ENCODE data around the gene PPIL4.

The PPIL4 gene

DNA sequence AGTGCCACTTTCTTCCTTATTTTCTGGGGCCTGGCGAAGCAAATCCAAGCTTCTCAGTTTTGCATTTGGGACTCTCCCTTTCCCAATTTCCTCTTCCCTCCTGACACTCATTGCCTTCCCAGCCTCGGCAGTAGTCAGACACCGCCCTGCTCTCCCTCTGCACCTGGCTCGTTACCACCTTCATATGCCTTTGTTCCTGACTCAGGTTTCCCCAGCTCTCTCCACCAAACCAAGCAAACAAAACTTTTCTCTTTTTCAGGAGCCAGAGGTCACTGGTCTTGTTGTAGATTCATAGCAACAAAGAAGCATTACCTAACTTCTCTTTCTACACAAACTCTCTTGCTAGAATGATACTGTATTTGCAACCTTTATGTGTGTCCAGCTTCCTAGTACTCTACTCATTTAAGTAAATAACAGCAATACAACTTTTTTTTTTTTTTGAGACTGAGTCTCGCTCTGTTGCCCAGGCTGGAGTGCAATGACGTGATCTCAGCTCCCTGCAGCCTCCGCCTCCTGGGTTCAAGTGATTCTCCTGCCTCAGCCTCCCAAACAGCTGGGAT is 52.0 kb downstream of the PPIL4 start:
- Histone ChIP-seq H3K27ac (no peak overlapping the region), H3K79me2 (ENCODE audit: insufficient read depth, low read depth) (no peaks in the 10 kb centered on the region), H3K27me3 (ENCODE audit: insufficient read depth, low read depth) (no peaks in the 10 kb centered on the region), H3K36me3 (ENCODE audit: insufficient read depth) (no peaks in the 10 kb centered on the region), H3K4me3 (IDR thresholded peaks at IDR 0.05; ENCODE audit: insufficient read depth, low read depth, low read length) (no peak overlapping the region), H3K4me1 (ENCODE audit: low read depth, poor library complexity, severe bottlenecking) (peaks cover 5% of the 10 kb centered on the region), H3K9ac (no peak overlapping the region), H3K4me2 (no peak overlapping the region), H2AFZ (ENCODE audit: low read depth) (no peak overlapping the region), H4K20me1 (ENCODE audit: insufficient read depth) (no peaks in the 10 kb centered on the region)
- TF ChIP-seq, protein P1, sequence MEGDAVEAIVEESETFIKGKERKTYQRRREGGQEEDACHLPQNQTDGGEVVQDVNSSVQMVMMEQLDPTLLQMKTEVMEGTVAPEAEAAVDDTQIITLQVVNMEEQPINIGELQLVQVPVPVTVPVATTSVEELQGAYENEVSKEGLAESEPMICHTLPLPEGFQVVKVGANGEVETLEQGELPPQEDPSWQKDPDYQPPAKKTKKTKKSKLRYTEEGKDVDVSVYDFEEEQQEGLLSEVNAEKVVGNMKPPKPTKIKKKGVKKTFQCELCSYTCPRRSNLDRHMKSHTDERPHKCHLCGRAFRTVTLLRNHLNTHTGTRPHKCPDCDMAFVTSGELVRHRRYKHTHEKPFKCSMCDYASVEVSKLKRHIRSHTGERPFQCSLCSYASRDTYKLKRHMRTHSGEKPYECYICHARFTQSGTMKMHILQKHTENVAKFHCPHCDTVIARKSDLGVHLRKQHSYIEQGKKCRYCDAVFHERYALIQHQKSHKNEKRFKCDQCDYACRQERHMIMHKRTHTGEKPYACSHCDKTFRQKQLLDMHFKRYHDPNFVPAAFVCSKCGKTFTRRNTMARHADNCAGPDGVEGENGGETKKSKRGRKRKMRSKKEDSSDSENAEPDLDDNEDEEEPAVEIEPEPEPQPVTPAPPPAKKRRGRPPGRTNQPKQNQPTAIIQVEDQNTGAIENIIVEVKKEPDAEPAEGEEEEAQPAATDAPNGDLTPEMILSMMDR (conservative IDR thresholded peaks at IDR 0.05; ENCODE audit: low read depth, low read length) = no peak

DNA sequence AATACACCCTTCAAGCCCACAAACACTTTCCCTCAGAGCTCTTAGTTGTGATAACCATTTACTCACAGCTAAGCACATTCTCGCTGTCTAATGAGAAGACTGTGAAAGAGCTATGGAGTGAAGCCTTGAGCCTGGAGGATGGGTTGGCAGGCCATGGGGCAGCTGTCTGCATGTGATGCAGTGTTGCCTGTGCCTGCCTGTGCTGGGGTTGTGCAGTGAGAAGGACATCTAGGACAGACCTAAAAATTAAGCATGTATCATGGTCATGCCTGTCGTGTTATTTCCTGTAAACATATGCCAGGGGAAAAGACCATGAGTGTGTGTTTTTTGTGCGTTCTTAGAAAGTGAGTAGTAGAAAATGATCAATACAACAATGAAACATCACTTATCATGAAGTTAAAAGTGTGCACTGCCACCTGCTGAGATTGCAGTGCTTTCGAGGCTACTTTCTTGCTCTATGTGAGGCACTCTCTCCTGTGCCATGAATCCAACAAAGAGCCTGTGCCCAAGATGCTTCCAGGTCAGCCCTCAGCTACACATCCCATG is 53.0 kb downstream of the PPIL4 start:
- Histone ChIP-seq H2AFZ (ENCODE audit: low read depth) (no peak overlapping the region), H3K27me3 (ENCODE audit: insufficient read depth, low read depth) (no peaks in the 10 kb centered on the region), H3K4me1 (ENCODE audit: low read depth, poor library complexity, severe bottlenecking) (peaks cover 5% of the 10 kb centered on the region), H3K9ac (no peak overlapping the region), H3K36me3 (ENCODE audit: insufficient read depth) (no peaks in the 10 kb centered on the region), H4K20me1 (ENCODE audit: insufficient read depth) (no peaks in the 10 kb centered on the region), H3K27ac (no peak overlapping the region), H3K4me2 (no peak overlapping the region), H3K79me2 (ENCODE audit: insufficient read depth, low read depth) (no peaks in the 10 kb centered on the region), H3K4me3 (IDR thresholded peaks at IDR 0.05; ENCODE audit: insufficient read depth, low read depth, low read length) (no peak overlapping the region)
- TF ChIP-seq, protein P1 (conservative IDR thresholded peaks at IDR 0.05; ENCODE audit: low read depth, low read length) = no peak

DNA sequence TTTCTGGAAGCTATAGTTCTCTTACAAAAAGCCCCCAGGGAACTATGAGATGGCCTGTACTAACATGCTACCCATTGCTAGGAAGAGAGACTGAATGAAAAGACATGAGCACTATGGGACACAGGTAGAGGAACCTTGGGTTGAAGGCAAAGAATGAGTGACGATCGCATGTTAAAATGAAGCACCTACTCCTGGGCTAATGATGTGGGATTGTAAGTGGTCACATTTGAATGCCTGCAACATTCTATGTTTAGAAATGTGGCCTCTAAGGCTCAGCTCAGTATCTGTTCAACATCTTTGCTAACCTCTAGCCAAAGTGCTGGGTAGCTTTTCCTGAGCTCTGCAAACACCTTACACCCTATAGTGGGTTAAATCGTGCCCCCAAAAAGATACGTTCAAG is 55.9 kb downstream of the PPIL4 start:
- Histone ChIP-seq H3K9ac (no peak overlapping the region), H3K27me3 (ENCODE audit: insufficient read depth, low read depth) (no peaks in the 10 kb centered on the region), H4K20me1 (ENCODE audit: insufficient read depth) (no peaks in the 10 kb centered on the region), H3K36me3 (ENCODE audit: insufficient read depth) (no peaks in the 10 kb centered on the region), H3K4me1 (ENCODE audit: low read depth, poor library complexity, severe bottlenecking) (no peaks in the 10 kb centered on the region), H3K4me2 (no peak overlapping the region), H3K27ac (no peak overlapping the region), H2AFZ (ENCODE audit: low read depth) (no peak overlapping the region), H3K79me2 (ENCODE audit: insufficient read depth, low read depth) (no peaks in the 10 kb centered on the region), H3K4me3 (IDR thresholded peaks at IDR 0.05; ENCODE audit: insufficient read depth, low read depth, low read length) (no peak overlapping the region)
- TF ChIP-seq, protein P1 (conservative IDR thresholded peaks at IDR 0.05; ENCODE audit: low read depth, low read length) = no peak

DNA sequence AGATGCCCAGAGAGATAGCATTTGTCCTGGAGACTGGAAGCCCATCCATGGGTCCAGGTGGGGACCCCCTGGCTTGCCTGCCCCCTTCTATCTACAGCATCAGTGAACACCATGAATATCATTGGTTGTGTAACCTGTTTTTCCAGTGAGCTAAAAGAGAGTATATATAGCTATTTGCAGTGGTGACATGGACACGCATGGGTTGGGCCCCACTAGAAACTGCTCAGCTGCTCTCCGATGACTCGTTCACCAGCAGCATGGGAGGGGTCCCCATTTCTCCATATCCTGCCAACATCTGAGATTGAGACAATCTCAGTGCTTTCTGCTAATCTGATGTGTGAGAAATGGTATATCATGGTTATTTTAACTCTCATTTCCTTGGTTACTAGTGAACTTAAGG is 57.0 kb downstream of the PPIL4 start:
- H3K4me2 ChIP-seq = no peak overlapping the region
- H3K4me3 ChIP-seq (IDR thresholded peaks at IDR 0.05; ENCODE audit: insufficient read depth, low read depth, low read length) = no peak overlapping the region
- no peak overlapping the region for H2AFZ ChIP-seq (ENCODE audit: low read depth)
- H3K79me2 ChIP-seq (ENCODE audit: insufficient read depth, low read depth) = no peaks in the 10 kb centered on the region
- TF ChIP-seq, protein P1 (conservative IDR thresholded peaks at IDR 0.05; ENCODE audit: low read depth, low read length) = no peak
- no peaks in the 10 kb centered on the region for H3K36me3 ChIP-seq (ENCODE audit: insufficient read depth)
- no peaks in the 10 kb centered on the region for H4K20me1 ChIP-seq (ENCODE audit: insufficient read depth)
- H3K4me1 ChIP-seq (ENCODE audit: low read depth, poor library complexity, severe bottlenecking) = no peaks in the 10 kb centered on the region
- H3K27ac ChIP-seq = no peak overlapping the region
- H3K9ac ChIP-seq = no peak overlapping the region
- H3K27me3 ChIP-seq (ENCODE audit: insufficient read depth, low read depth) = no peaks in the 10 kb centered on the region

Data from KMS-11 (cell line).